Kidney tubule cell (primary cell): ENCODE measurements around the gene DDAH1.

ENCODE experiments used
- DNase-seq: peaks from one replicate; pipeline ENCODE4 v3.0.0-alpha.2; 2018; ENCODE audit warnings: low spot score

DDAH1 gene

GRCh38 chr1:85328713-85329397, 136.1 kb downstream of the DDAH1 start:
- DNase-seq: peak; percentile 99

GRCh38 chr1:85327759-85328158, 137.2 kb downstream of the DDAH1 start:
- no peak for DNase-seq

DNA sequence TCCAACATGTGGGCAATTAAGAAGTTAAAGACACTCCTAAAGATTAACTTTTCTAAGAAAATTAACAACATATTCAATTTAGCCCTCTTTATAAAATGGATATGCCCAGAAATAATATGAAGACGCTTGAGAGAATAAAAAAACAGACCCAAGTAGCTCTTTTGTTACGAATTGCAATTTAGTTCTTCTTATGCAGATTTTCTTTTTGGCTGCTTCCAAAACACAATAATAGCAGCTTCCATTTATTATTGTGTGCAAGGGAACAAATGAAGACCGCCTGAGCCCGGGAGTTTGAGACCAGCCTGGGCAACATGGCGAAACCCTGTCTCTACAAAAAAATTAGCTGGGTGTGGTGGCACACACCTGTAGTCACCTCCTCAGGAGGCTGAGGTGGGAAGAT, 138.1 kb downstream of the DDAH1 start:
- DNase-seq: no peak

DNA sequence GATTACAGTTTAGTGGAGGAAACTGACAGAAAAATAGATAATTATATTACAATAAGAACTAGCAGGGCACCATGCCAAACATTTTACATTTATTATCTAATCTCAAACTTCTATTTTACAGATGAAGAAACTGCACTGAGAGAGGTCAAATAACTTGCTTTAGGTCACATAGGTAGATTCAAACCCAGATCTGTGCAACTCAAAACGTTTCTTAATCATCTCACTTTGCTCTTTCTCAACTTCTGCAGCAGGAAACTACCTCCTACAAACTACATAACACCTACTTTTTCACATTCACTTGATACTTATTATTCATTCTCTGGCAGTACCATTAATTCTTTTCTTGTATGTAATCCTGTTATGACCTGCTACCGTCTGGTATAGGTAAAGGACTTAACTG, 138.6 kb downstream of the DDAH1 start:
- no peak for DNase-seq

GRCh38 chr1:85325920-85326319, 139.0 kb downstream of the DDAH1 start:
- DNase-seq: peak; percentile 97

DNA sequence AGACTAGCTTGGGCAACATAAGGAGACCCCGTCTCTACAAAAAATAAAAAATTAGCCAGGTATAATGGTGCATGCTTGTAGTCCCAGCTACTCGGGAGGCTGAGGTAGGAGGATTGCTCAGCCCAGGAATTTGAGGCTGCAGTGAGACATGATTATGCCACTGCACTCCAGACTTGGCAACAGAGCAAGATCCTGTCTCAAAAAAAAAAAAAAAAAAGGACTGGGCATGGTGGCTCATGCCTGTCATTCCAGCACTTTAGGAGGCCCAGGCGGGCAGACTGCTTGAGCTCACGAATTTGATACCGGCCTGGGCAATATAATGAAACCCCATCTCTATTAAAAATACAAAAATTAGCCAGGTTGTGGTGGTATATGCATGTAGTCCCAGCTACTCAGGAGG, 141.2 kb downstream of the DDAH1 start:
- DNase-seq: peak; percentile 25

- peak; percentile 85 for DNase-seq
These were observed 142.3 kb downstream of the DDAH1 start for GRCh38 chr1:85322655-85323054.

DNA sequence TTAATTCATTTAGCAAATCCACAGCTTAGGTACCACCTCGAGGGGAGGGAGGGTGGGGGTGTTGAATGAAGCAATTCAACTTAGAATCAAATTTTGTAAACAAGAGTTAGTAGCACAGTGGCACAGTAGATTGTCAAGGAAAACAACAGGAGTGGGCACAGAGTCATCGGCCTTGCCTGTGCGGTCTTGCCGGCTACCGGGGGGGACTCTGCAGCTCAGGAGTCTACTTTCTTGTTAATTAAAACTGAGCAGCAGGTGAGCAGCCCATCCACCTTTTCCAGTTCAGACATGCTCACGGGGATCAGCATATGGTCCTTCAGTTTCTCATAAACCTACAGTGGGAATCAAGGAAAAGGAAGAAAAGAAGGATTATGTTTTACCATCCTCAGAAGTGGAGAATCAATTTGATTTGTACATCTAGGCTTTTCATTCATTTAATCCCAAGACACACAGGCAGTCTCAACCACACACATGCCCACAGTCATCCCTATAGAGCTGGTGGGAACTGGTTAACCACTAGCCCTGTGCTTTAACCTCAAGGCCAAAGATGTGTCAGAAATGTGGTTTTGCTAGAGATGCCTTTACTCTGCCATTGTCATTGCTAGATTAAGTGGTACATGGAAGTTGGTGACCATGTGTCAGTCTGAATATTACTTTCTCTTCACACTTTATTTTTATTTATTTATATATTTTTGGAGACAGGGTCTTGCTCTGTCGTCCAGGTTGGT, 143.6 kb downstream of the DDAH1 start:
- peak; percentile 87 for DNase-seq

DNA sequence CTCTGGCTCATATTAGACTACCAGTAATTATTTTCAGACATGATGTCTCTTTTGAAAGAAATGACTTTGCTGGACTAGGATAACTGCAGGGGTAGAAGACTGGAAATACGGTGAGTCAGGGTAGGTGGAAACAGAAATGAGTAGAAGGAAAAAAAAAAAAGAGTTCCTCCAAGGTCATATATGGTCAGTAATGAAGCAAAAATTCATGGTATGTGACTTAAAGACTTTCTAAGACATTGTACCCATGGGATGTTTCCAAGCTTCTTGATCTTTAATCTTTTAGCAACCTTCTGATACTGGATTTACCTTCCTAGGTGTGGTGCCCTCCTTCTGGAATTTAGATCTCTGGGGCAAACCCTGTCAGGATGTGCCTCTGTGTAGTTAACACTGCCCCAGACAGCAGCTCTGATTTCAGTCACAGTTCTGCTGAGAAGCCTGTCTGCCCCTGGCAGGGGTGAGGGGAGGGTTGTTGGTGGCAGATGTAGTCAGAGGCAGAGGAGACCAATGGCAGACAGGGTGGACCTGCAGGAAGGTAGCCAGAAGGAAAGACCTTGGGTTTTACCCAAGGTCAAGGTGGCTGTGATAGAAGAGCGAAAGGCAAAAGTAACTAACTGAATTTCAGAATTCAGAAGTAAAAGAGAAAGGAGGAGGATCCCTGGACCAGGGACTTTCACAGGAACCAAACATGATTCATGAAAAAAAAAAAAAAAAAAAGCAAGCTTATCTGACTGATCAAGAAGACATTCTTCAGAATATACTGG, 144.4 kb downstream of the DDAH1 start:
- peak; percentile 82 for DNase-seq

DNA sequence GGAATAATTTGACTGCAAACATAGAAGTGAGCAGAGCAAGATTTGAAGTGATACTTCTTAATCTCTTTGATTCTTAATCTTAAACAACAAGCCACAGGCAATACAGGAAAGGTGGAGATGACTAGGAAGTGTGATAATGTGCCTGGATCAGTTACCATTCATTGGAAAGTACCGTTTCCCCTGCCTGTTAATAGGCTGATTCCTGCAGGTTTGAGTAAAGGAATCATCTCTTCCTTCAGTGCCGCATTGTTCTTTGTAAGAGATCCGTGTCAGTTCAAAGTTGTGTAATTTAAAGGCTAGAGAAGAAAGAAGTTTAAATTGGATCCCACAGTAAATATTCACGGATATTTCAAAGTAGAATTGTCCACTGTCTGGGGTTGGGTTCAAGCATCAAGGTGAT, 145.0 kb downstream of the DDAH1 start:
- DNase-seq: no peak

DNA sequence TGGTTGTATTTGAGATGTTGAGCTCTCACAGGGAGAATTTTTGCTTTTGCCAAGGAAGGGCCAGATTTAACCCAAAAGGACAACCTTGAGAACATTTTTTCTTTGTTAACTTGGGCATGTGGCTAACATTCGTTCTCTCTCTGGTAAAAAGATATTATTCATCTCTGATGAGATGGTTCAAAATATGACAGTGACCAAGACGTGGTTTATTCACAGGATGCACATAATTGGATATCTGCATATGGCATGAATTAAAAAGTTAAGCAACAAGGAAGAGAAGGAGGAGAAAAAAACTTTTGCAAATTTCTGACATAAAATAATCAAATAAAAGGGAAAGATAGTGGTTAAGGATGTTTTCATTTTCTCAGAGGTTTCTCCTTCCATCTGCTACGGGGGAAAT, 145.5 kb downstream of the DDAH1 start:
- DNase-seq: no peak

GRCh38 chr1:85318217-85318616, 146.7 kb downstream of the DDAH1 start:
- peak; percentile 81 for DNase-seq

DNA sequence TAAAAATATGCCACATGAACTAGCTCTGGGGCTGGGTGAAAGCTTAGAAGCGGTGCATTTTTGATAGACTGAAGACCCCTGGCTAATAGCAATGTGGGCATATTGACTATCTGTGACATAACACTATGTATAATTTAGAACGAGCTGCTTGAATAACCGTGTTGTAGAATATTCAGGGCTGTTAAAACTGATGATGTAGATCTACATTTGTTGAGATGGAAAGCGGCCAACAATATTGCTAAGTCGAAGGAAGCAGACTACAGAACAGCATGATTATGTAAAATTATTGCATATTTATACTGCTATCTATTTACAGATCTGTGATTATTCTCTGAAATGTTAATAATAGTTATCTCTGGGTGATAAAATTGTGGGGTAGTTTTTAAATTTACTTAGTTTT, 147.4 kb downstream of the DDAH1 start:
- DNase-seq: no peak

DNA sequence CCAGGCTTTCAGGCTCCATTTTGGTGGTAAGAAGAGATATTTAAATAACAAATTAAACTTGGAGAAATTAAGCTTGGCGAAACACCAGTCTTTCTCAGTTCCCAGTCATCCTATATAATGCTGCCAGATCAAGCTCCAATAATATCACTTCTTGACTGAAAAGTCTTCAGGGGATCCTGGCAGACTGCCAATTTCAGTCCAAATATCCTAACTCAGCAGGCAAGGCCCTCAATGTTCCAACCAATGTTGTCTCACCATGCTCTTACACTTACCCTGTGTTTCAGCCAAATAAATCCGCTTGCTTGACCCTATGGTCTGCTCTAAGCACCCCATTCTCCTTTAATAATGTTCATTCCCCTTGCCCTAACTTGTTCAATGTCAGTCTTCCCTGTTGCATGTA, 148.6 kb downstream of the DDAH1 start:
- DNase-seq: no peak

DNA sequence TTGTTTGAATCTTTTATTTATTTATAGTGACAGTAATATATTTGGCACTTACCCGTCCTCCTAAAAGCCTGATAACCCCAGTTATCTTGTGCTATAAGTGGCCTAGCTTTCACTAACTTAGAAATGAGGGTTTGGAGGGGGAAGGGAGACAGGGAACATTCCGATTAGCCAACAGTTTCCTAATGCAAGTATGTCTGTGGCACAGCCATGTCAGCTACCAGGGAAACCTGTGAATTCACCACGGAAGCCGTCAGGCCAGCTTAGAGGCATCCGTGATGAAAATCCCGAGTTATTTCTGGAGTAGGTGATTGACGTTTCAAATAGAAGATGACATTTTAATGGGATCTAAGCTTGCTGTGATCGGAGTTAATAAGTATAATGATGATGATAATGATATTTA, 149.2 kb downstream of the DDAH1 start:
- no peak for DNase-seq

GRCh38 chr1:85314726-85315125, 150.2 kb downstream of the DDAH1 start:
- DNase-seq: no peak

DNA sequence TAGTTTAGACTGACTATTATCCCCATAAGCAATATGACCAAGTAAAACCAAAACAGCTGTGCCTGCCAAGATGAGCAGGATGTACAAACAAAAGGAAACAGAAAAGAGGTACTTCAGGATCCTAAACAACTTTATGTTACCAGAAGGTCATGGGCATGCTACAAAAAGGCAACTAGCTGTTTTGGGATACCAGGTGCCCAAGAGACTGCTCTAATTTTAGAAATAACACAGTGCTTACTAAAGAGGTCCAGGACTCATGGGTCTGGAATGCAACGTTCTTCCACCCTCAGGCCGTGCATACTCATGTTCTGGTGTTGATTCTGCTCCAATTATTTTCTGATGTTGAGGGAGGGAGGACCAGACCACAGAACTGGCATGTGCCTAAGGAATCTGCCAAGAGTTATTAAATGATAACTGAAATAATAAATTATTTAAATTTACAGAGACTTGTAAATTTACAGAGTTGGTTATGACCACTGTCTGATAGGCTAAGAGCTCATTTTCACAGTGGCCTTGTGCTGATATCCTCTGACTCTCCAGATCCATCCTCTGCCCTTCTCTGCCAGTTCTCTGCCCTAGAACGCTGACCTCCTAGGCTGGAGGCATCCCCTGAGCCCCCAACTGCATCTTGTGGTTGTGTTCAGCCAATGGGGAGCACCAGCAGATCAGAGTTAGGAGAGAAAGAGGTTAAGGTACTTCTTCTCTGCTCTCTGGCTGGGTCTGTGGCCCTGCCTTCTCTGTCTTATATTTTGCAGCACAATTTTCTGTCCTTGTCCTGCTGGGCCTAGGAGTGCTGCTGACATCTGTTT, 150.9 kb downstream of the DDAH1 start:
- DNase-seq: peak; percentile 90

- no peak for DNase-seq
These were observed 153.1 kb downstream of the DDAH1 start for GRCh38 chr1:85311818-85312217.

- no peak for DNase-seq
These were observed 156.1 kb downstream of the DDAH1 start for GRCh38 chr1:85308833-85309350.

GRCh38 chr1:85307987-85308832, 156.7 kb downstream of the DDAH1 start:
- DNase-seq: peak; percentile 89

GRCh38 chr1:85306236-85306635, 158.7 kb downstream of the DDAH1 start:
- DNase-seq: no peak
